Esophagus squamous epithelium (tissue), 5 donors: ENCODE results near the gene SLBP. TPM values are rescaled to one million over a fixed set of nuclear protein-coding genes. Genes with fewer than 3 reads are reported as not detected.
A peak's percentile ranks its signal among the peaks of the same experiment; 100 is the strongest.

Source experiments
- DNase-seq: peaks from one replicate; lab custom pipeline; 2025; lab: John Stamatoyannopoulos, UW
- H3K27ac ChIP-seq, 4 donors: fragments of 200-600 bp; sonication (generic); one replicate each; pipeline ENCODE4 v1.5.1; 2016 to 2019; ENCODE audit warnings: mild to moderate bottlenecking in 1 of 4
- H3K27me3 ChIP-seq, 4 donors: fragments of 200-600 bp; sonication (generic); 1 replicate in 3 of 4; 2 replicates in 1 of 4; pipeline versions ENCODE4 v1.5.1 to v1.6.0; 2017 to 2021; ENCODE audit warnings: antibody characterized with exemption in 1 of 4
- H3K36me3 ChIP-seq, 3 donors: fragments of 200-600 bp; sonication (generic); one replicate each; pipeline ENCODE4 v1.5.1; 2016 to 2019
- H3K4me1 ChIP-seq, 3 donors: fragments of 200-600 bp; sonication (generic); one replicate each; pipeline ENCODE4 v1.5.1; 2017 to 2019
- H3K4me3 ChIP-seq, 4 donors: fragments of 200-600 bp; sonication (generic); 1 replicate in 3 of 4; 2 replicates in 1 of 4; pipeline ENCODE4 v1.5.1; 2016 to 2019; ENCODE audit warnings: mild to moderate bottlenecking in 2 of 4, moderate library complexity in 1 of 4
- H3K9me3 ChIP-seq, 3 donors: fragments of 200-600 bp; sonication (generic); one replicate each; pipeline ENCODE4 v1.5.1; 2016 to 2019
- POLR2A ChIP-seq, 4 donors: fragments of 450-650 bp; IDR thresholded peaks; one replicate each; pipeline ENCODE4 v1.6.1; 2017; ENCODE audit warnings: antibody characterized with exemption in 4 of 4, mild to moderate bottlenecking in 4 of 4, moderate library complexity in 3 of 4
- WGBS, 2 donors: methylation state at CpG; one replicate each; pipeline ENCODE4 v1.1.5; 2018; 5-methylcytosine and 5-hydroxymethylcytosine counted together
- intact Hi-C: fragments of 100-400 bp; cut with DNase I; formaldehyde crosslinking; loops from one replicate; pipeline ENCODE4 v1.15.0; 2022
- total RNA-seq, 4 donors: library from RNA; depleted of rRNA; stranded (reverse); fragments of >200 nt; gene quantifications; one replicate each; pipeline ENCODE4 v1.1.0, GENCODE V29; 2016
- TF ChIP-seq, protein P1 (sequence below), 6 experiments: fragments of 450-650 bp in 4 of 6; fragments of 200-600 bp in 2 of 6; sonication (generic) in 2 of 6; IDR thresholded peaks; one replicate each; pipeline ENCODE4 v1.5.1; 2016 to 2019; ENCODE audit warnings: antibody characterized with exemption in 6 of 6, mild to moderate bottlenecking in 4 of 6, moderate library complexity in 4 of 6
- donor health status: DM: yes; HTN: yes; CAD: no.

Gene SLBP
- total RNA-seq = 10 to 100 TPM; 32.4 to 60.1 (median 48.6) TPM

DNA sequence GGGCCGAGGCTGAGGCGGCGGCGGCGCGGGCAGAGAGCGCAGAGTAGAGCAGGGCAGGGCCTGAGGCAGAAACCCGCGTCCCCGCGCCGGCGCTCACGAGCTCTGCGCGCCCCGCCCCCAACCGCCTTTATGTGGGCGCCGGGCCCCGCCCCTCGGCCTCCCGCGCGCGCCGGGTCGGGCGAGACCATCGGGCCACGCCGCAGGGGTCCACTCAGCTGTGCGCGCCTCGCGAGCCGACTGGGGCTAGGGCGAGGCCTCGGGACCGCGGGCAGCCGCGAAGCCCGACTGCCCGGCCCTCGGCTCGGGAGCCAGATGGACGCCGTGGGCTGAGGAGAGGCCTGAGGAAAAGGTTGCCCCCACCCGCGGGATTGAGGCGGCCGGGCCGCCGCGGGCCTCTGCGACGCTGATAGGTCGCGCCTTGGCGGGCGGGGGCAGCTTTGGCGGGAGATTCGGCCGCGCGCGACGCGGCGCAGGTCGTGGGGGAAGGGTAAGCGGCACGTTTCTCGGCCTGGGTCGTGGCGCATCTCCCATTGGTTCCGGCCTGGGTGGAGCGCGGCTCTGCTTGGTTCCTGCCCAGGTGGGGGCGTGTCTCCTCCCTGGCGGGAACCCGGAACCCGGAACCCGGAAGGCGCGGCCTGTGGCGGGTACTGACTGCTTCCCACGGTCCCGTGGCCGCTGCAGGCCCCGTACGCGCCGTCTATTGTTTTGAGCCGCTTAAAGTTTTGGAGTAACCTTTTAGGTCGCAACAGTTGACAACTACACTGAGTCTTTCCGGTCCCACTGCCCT lies at the start of gene SLBP:
SLBP (minus strand) TSS at position 104 of the 787 bp plus-strand sequence. CDS start 131 bp downstream, outside the sequence.
- Histone ChIP-seq H3K9me3 (no peaks in the 10 kb centered on the region), H3K4me1 (peaks cover 19 to 85% (median 38%) of the 10 kb centered on the region in 3 donors), H3K27ac (peak within 1 kb of the TSS; percentile 95 to 100 (median 98)), H3K27me3 (no peaks in the 10 kb centered on the region), H3K4me3 (peak within 1 kb of the TSS; percentile 81 to 98 (median 91)), H3K36me3 (peaks cover 0 to 33% (median under 1%) of the 10 kb centered on the region in 3 donors)
- TF ChIP-seq, protein P1, sequence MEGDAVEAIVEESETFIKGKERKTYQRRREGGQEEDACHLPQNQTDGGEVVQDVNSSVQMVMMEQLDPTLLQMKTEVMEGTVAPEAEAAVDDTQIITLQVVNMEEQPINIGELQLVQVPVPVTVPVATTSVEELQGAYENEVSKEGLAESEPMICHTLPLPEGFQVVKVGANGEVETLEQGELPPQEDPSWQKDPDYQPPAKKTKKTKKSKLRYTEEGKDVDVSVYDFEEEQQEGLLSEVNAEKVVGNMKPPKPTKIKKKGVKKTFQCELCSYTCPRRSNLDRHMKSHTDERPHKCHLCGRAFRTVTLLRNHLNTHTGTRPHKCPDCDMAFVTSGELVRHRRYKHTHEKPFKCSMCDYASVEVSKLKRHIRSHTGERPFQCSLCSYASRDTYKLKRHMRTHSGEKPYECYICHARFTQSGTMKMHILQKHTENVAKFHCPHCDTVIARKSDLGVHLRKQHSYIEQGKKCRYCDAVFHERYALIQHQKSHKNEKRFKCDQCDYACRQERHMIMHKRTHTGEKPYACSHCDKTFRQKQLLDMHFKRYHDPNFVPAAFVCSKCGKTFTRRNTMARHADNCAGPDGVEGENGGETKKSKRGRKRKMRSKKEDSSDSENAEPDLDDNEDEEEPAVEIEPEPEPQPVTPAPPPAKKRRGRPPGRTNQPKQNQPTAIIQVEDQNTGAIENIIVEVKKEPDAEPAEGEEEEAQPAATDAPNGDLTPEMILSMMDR (IDR thresholded peaks at IDR 0.05) = peak in 2 of 6 experiments; percentile 8 to 11
- TF ChIP-seq POLR2A (IDR thresholded peaks at IDR 0.05) = peak in 3 of 4 donors; percentile 53 to 95 (median 93)
- no CpG with 5 or more reads among the region's 98 CpGs for WGBS, 2 donors
- intact Hi-C loops = no loop called here
- DNase-seq = peak; percentile 90

DNA sequence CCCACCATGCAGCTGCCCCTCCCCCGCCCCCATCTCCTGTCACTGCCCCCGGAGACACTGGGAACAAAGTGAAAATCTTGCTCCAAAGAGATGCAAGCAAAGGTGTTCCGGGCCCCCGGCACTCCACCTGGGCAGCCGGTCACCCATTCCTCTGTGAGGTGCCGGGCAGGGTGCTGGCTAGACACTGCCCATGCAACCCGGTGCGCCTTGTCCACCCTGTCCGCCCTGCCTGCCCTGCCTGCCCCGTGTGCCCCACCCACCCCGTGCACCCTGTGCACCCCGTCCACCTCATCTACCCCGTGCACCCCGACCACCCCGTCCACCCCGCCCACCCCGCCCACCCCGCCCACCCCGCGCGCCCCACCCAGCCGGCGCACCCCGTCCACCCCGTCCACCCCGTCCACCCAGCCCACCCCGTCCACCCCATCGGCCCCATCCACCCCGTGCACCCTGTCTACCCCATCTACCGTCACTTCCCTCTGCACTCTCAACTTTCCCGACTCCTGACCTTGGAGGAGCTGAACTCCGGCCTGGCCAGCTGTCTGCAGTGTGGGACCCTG lies 49.1 kb upstream of the SLBP start:
- Histone ChIP-seq H3K9me3 (no peaks in the 10 kb centered on the region), H3K4me3 (peak overlapping the region in 3 of 4 donors; percentile 7 to 39 (median 16)), H3K36me3 (no peaks in the 10 kb centered on the region), H3K27me3 (peaks cover 0 to 33% (median 0%) of the 10 kb centered on the region in 4 donors), H3K27ac (peak overlapping the region; percentile 84 to 94 (median 91)), H3K4me1 (peaks cover 58 to 92% (median 61%) of the 10 kb centered on the region in 3 donors)
- DNase-seq = no peak
- TF ChIP-seq, protein P1 (IDR thresholded peaks at IDR 0.05) = no peak
- no peak for TF ChIP-seq POLR2A (IDR thresholded peaks at IDR 0.05)
- 0% methylated on average over 2 of the region's 32 CpGs; no CpG with 5 or more reads in 1 of the 2 donors for WGBS, 2 donors
- intact Hi-C loops = no loop called here

DNA sequence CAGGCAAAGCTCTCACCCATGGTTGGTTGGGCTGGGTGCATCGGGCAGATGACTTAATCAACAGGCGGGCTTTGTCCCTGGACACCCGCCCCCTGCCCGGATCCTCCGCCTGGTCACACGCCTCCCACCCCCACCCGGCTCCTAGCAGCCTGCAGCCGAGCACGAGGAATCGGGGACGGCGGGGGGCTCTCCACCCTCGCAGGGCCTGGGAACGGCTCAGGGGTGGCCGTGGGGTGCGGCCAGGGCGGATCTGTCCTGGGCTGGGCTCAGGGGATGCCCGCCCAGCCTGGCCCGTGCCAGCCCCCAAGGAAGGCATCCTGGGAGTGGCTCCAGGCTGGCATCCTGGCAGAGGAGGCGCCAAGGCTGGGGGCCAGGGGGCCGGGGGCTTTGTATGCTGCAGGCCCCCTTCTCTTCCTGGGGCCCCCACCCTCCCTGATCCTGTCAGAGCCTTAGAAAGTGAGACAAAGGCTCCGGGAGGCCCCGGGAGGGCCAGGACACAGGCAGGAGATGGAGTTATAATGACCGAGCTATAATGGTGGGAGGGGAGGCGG lies 48.5 kb upstream of the SLBP start:
- H3K36me3 ChIP-seq = no peaks in the 10 kb centered on the region
- peaks cover 0 to 27% (median 0%) of the 10 kb centered on the region in 4 donors for H3K27me3 ChIP-seq
- H3K4me1 ChIP-seq = peaks cover 60 to 92% (median 60%) of the 10 kb centered on the region in 3 donors
- H3K4me3 ChIP-seq = peak overlapping the region in 3 of 4 donors; percentile 7 to 39 (median 16)
- no peak for DNase-seq
- WGBS, 2 donors = 38% methylated on average over 4 of the region's 25 CpGs; no CpG with 5 or more reads in 1 of the 2 donors
- TF ChIP-seq POLR2A (IDR thresholded peaks at IDR 0.05) = no peak
- TF ChIP-seq, protein P1 (IDR thresholded peaks at IDR 0.05) = no peak
- H3K27ac ChIP-seq = peak overlapping the region; percentile 84 to 94 (median 91)
- H3K9me3 ChIP-seq = no peaks in the 10 kb centered on the region
- intact Hi-C loops = no loop called here

DNA sequence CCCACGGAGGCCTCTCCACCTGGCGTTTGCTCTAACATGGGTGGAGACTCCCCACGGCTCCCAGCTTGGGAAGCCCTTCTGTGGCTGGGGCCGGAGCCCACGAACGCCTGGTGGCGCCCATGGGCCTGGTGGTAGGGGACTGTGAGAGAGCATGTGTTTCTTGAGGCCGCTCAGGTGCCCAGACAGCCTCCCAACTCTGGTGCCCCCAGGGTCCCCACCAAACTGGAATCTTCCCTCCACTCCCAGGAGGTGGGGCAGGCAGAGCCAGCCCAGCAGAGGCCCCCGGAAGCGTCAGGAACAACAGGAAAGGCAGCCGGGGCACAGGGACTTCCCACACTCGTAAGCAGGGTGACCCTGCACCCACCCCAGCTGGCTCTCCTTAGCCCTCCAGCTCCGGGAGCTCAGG lies 47.7 kb upstream of the SLBP start:
- no peaks in the 10 kb centered on the region for H3K36me3 ChIP-seq
- TF ChIP-seq, protein P1 (IDR thresholded peaks at IDR 0.05) = peak in 1 of 6 experiments; percentile 0
- TF ChIP-seq POLR2A (IDR thresholded peaks at IDR 0.05) = no peak
- peak overlapping the region in 1 of 4 donors; percentile 16 for H3K4me3 ChIP-seq
- 33% methylated on average over 3 of the region's 13 CpGs; no CpG with 5 or more reads in 1 of the 2 donors for WGBS, 2 donors
- peaks cover 67 to 96% (median 68%) of the 10 kb centered on the region in 3 donors for H3K4me1 ChIP-seq
- intact Hi-C loops = no loop called here
- H3K27me3 ChIP-seq = peaks cover 0 to 20% (median 0%) of the 10 kb centered on the region in 4 donors
- H3K9me3 ChIP-seq = no peaks in the 10 kb centered on the region
- peak overlapping the region; percentile 84 to 94 (median 91) for H3K27ac ChIP-seq
- DNase-seq = no peak
